Sigmoid colon (tissue), 7 donors: Measurements from ENCODE around the gene MACF1. TPM values are rescaled to one million over a fixed set of nuclear protein-coding genes. Genes with fewer than 3 reads are reported as not detected.
"Not testable (repeated sequence)": the region's sequence is repeated elsewhere in the genome, so short reads cannot be mapped to it uniquely, and the experiment has no call there.

Source experiments
- DNase-seq: peaks from one replicate; pipeline ENCODE4 v3.0.0-alpha.2; 2019
- H3K27ac ChIP-seq, 4 donors: fragments of 200-600 bp; sonication (generic); one replicate each; pipeline ENCODE4 v1.5.1; 2016 to 2019; ENCODE audit warnings: mild to moderate bottlenecking in 1 of 4
- H3K27me3 ChIP-seq, 3 donors: fragments of 200-600 bp; sonication (generic); one replicate each; pipeline ENCODE4 v1.5.1; 2019; ENCODE audit warnings: mild to moderate bottlenecking in 1 of 3
- H3K36me3 ChIP-seq, 4 donors: fragments of 200-600 bp; sonication (generic); one replicate each; pipeline ENCODE4 v1.5.1; 2016 to 2019
- H3K4me1 ChIP-seq, 4 donors: fragments of 200-600 bp; sonication (generic); one replicate each; pipeline ENCODE4 v1.5.1; 2017 to 2019
- H3K4me3 ChIP-seq, 4 donors: fragments of 200-600 bp; sonication (generic); one replicate each; pipeline ENCODE4 v1.5.1; 2017 to 2019; ENCODE audit warnings: mild to moderate bottlenecking in 2 of 4, moderate library complexity in 1 of 4
- H3K9me3 ChIP-seq, 4 donors: fragments of 200-600 bp in 3 of 4; sonication (generic) in 3 of 4; one replicate each; pipeline versions ENCODE4 v1.5.1 to v1.6.1; 2013 to 2019
- EP300 ChIP-seq, 4 donors: sonication (generic); formaldehyde crosslinking; IDR thresholded peaks; one replicate each; pipeline ENCODE4 v1.6.1; 2017; ENCODE audit warnings: antibody characterized with exemption in 4 of 4
- POLR2A ChIP-seq, 2 donors: fragments of 450-650 bp; IDR thresholded peaks; one replicate each; pipeline ENCODE4 v1.6.1; 2016; ENCODE audit warnings: antibody characterized with exemption in 2 of 2, mild to moderate bottlenecking in 2 of 2, moderate library complexity in 2 of 2
- POLR2AphosphoS5 ChIP-seq, 4 donors: sonication (generic); formaldehyde crosslinking; IDR thresholded peaks; one replicate each; pipeline ENCODE4 v1.6.1; 2017; ENCODE audit warnings: antibody characterized with exemption in 4 of 4
- WGBS, 2 donors: extraction: QIAGEN DNeasy Blood & Tissue Kit; methylation state at CpG; one replicate each; pipeline ENCODE4 v1.1.7; 2013; 5-methylcytosine and 5-hydroxymethylcytosine counted together
- intact Hi-C: fragments of 100-400 bp; cut with DNase I; formaldehyde crosslinking; loops from one replicate; pipeline ENCODE4 v1.15.1; 2023
- polyA plus RNA-seq, 3 donors: library from polyadenylated mRNA; stranded (reverse); fragments of 200-250 nt; gene quantifications; one replicate each; pipeline ENCODE4 v1.2.3, GENCODE V29; 2013
- total RNA-seq, 4 donors: library from RNA; depleted of rRNA; stranded (reverse); fragments of >200 nt; gene quantifications; one replicate each; pipeline ENCODE4 v1.1.0, GENCODE V29; 2016
- TF ChIP-seq, protein P1 (sequence below), 4 experiments: fragments of 450-650 bp in 3 of 4; fragments of 200-600 bp in 1 of 4; IDR thresholded peaks; one replicate each; pipeline ENCODE4 v1.5.1; 2016 to 2019; ENCODE audit warnings: antibody characterized with exemption in 4 of 4, mild to moderate bottlenecking in 3 of 4, moderate library complexity in 2 of 4
- donor health status: healthy with polysubstance abuse.
- donor health status: Bipolar disorder and iron deficiency.
- donor health status: healthy.

MACF1 gene
- total and polyA plus RNA-seq, 7 donors: 16.0 to 657 (median 292) TPM

DNA sequence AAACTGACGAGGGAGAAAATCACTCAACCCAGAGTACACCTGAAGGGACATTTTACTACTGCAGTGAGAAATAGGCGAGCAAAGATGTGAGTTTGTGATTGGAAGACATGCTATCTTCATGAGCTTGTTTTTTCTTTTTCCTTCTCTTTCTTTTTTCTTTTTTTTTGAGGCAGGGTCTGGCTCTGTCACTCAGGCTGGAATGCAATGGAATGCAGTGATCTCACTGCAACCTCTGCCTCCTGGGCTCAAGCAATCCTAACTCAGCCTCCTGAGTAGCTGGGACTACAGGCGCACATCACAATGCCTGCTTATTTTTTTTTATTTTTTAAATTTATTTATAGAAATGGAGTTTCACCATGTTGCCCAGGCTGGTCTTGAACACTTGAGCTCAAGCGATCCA is 312.3 kb downstream of the MACF1 start:
- H3K27me3 ChIP-seq, H3K4me1 ChIP-seq, intact Hi-C loops, H3K4me3 ChIP-seq, H3K36me3 ChIP-seq, DNase-seq, H3K9me3 ChIP-seq, H3K27ac ChIP-seq: not testable (repeated sequence)
- WGBS, 2 donors: 97% methylated on average over 4 of the region's 4 CpGs

DNA sequence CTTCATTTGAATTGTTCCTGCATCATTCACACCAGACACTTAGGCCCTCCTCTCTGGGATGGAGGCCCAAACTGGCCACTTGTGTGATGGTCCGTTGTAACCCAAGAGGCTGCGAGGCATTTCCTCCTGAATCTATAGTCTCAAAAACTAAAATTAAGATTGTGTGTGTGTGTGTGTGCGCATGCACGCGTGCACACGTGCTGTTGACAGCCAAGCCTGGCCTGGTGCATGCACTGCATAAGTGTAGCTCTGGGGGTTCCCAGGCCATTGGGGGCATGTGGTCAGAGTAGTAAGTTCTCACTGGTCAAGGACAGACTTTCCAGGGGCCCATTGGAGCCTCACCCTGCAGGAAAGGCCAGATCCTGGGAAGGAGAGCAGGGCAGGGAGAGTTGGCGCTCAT is 313.4 kb downstream of the MACF1 start:
- H3K9me3 ChIP-seq, DNase-seq, intact Hi-C loops, H3K4me1 ChIP-seq, H3K4me3 ChIP-seq, H3K27me3 ChIP-seq, H3K27ac ChIP-seq, H3K36me3 ChIP-seq: not testable (repeated sequence)
- 93 to 94% methylated on average over 6 of the region's 7 CpGs for WGBS, 2 donors

DNA sequence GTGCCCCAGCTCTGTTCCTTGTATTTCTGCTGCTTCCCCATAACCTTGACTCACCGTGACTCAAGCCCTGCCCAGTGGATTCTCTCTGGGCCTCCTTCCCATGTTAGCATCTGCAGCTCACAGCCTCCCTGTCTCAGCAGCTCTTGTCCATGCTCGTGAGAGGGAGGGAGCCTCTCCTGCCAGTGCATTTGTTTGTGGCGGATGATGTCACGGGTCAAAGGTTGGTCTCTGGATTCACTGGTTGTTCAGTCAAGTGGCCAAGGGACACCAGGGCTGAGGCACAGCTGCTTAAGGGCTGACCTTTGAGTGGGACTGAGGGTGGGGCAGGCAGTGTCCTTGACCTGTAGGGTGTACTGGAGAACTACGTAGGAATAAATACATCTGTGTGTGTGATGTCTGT is 314.9 kb downstream of the MACF1 start:
- WGBS, 2 donors: 8 to 42% methylated on average over 2 to 3 of the region's 5 CpGs
- intact Hi-C loops, DNase-seq: not testable (repeated sequence)

DNA sequence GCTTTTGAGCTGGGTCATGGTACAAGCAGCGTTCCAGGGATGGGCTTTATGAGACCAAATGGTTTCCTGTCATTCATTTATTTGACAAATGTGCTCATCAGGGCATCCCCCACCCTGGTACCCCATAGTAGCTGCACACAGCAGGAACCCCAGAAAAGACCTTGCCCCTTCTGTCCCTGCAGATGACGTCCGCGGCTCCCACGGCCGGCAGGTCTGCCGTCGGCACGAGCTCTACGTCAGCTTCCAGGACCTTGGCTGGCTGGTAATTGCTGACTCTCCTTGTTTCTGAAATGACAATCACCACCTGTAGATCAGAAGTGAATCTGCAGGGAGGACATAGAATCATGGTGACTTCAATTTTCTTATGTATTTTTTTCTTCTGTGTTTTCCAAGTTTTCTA is 317.7 kb downstream of the MACF1 start:
- H3K4me3 ChIP-seq, DNase-seq, H3K27me3 ChIP-seq, H3K4me1 ChIP-seq, H3K9me3 ChIP-seq, H3K27ac ChIP-seq, intact Hi-C loops: not testable (repeated sequence)
- WGBS, 2 donors: 80 to 88% methylated on average over 10 of the region's 10 CpGs
- H3K36me3 ChIP-seq: peaks cover 0 to 10% (median 3%) of the 10 kb centered on the region in 4 donors

More for the DNA sequence above, 314.9 kb downstream of the MACF1 start:
- H3K4me1 ChIP-seq, H3K27ac ChIP-seq, H3K27me3 ChIP-seq, H3K9me3 ChIP-seq, H3K4me3 ChIP-seq, H3K36me3 ChIP-seq: not testable (repeated sequence)

DNA sequence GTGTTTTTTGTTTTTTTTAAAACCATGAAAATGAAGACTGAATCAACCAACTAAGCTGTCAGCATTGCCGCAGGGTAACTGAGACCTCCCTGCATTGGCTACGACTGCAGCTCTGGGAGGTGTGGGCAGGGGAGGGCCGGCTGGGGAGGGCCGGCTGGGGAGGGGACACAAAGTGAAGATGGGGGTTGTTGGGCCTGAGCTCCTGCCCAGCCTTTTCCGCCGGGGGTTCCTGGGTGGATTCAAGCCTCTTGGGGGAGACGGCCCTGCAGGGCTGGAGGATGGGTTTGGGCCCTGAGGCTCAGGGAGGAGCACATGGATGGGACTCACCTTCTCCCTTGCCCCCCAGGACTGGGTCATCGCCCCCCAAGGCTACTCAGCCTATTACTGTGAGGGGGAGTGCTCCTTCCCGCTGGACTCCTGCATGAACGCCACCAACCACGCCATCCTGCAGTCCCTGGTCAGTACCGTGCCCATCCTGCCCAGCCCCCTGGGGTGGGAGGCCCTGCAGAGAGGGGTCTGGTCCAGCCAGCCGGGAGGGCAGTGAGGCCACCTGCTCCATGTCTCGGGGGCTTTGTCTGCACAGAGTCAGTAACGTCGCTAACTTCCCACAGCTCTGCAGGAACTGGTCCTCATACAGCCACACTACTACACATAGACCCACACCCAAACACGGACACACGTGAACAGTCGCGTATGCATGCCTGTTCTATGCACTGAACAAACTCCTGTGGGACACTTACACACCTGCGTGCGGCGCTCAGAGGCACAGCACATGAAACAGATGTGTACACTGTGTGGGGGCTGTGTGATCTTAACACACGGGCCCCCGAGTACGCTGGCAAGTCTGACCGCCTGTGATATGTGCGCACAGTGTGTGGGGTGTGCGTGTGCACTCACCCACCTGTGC is 318.4 kb downstream of the MACF1 start:
- no peak for TF ChIP-seq POLR2AphosphoS5 (IDR thresholded peaks at IDR 0.05)
- no peak for TF ChIP-seq EP300 (IDR thresholded peaks at IDR 0.05)
- H3K36me3 ChIP-seq: peaks cover 0 to 17% (median 4%) of the 10 kb centered on the region in 4 donors
- H3K4me3 ChIP-seq: no peak overlapping the region
- H3K27ac ChIP-seq: no peak overlapping the region
- H3K27me3 ChIP-seq: no peaks in the 10 kb centered on the region
- peaks cover 0 to 4% (median 0%) of the 10 kb centered on the region in 4 donors for H3K4me1 ChIP-seq
- DNase-seq: no peak
- WGBS, 2 donors: 89 to 93% methylated on average over 29 of the region's 29 CpGs
- intact Hi-C loops: no loop called here
- no peaks in the 10 kb centered on the region for H3K9me3 ChIP-seq

DNA sequence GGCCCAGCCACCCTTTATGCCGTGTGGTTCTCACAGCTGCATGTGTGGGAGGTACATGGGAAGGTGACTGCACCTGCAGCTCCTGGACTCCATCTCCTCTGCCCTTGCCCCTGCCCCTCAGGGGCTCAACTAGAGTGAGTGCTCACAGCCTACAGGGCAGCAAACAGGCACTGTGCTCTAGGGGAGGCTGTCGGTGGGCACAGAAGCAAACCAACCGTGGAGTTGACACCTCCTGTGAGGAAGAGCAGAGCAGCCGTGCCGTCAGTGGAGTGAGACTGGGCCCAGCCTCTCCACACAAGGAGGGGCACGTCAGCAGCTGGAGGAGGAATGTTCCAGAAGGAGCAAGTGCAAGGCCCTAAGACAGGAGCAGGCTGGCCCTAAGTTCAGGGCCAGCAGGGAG is 319.7 kb downstream of the MACF1 start:
- intact Hi-C loops: no loop called here
- no peaks in the 10 kb centered on the region for H3K27me3 ChIP-seq
- TF ChIP-seq EP300 (IDR thresholded peaks at IDR 0.05) (no peak), POLR2AphosphoS5 (IDR thresholded peaks at IDR 0.05) (peak in 1 of 4 donors; percentile 26)
- no peak overlapping the region for H3K27ac ChIP-seq
- H3K4me3 ChIP-seq: no peak overlapping the region
- WGBS, 2 donors: 70 to 89% methylated on average over 6 of the region's 6 CpGs
- peaks cover 0 to 4% (median 0%) of the 10 kb centered on the region in 4 donors for H3K4me1 ChIP-seq
- H3K9me3 ChIP-seq: no peaks in the 10 kb centered on the region
- H3K36me3 ChIP-seq: peaks cover 0 to 30% (median 6%) of the 10 kb centered on the region in 4 donors
- DNase-seq: no peak

DNA sequence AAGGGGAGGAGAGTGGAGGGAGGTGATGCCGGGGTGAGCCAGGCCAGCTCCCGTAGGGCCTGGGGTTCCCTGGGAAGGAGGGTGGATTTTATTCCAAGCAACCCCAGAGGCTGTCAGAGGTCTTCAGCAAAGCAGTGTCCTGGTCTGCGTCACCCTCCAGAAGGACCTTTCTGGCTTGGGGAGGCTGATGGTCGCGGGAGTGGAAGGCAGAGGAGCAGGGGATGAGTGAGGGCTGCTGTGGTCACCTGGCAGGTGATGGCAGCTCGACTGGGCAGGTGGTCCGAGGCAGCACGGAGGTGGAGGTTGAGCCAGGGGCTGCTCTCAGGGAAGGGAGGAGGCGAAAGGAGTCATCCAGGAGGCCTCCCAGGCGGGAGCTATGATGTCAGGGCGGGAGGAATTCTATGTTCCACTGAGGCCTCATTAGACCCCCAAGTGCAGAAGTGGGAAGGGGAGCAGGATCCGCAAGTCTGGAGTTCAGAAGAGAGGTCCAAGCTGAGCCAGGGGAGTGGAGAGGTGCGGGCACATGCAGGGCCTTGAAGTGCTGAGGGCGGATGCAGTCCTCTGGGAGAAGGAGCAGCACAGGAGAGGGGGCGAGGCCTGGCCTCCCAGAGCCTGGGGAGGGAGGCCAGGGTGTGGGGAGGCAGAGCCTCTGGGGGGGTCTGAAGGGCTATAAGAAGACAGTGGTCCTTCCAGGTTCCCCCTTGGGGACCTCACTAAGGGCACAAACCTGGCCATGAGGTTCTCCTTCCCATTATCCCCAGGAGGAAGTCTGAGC is 320.3 kb downstream of the MACF1 start:
- Histone ChIP-seq H3K4me3 (no peak overlapping the region), H3K27me3 (no peaks in the 10 kb centered on the region), H3K27ac (no peak overlapping the region), H3K36me3 (peaks cover 0 to 36% (median 6%) of the 10 kb centered on the region in 4 donors), H3K9me3 (no peaks in the 10 kb centered on the region), H3K4me1 (peaks cover 0 to 4% (median 0%) of the 10 kb centered on the region in 4 donors)
- no peak for TF ChIP-seq EP300 (IDR thresholded peaks at IDR 0.05)
- no peak for TF ChIP-seq POLR2AphosphoS5 (IDR thresholded peaks at IDR 0.05)
- intact Hi-C loops: no loop called here
- 93 to 94% methylated on average over 15 of the region's 15 CpGs for WGBS, 2 donors
- DNase-seq: no peak

DNA sequence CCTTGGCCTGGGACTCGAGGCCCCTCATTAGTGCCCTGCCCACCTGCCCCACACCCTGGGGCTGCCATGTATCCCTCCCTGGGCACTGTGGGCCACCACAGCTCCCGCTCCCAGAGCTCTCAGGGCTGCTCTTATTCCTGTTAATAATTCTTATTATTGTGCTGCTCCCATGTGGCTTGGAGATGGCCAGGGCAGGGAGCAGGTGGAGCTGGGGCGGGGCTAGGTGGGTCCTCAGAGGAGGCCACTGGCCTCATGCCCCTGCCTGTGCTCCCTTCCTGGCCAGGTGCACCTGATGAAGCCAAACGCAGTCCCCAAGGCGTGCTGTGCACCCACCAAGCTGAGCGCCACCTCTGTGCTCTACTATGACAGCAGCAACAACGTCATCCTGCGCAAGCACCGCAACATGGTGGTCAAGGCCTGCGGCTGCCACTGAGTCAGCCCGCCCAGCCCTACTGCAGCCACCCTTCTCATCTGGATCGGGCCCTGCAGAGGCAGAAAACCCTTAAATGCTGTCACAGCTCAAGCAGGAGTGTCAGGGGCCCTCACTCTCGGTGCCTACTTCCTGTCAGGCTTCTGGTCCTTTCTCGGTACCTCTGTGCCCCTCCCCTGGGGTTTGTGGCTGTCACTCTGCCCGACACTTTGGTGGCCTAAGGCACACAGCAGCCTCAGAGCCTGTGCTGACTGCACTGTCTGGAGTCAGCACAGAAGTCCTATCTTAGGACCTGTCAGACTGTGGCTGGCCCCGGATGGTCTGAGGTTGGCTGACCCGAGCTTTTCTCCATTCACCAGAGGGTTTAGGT is 321.1 kb downstream of the MACF1 start:
- peaks cover 0 to 44% (median 6%) of the 10 kb centered on the region in 4 donors for H3K36me3 ChIP-seq
- H3K27ac ChIP-seq: no peak overlapping the region

More for the DNA sequence above, 321.1 kb downstream of the MACF1 start:
- peaks cover 0 to 4% (median 0%) of the 10 kb centered on the region in 4 donors for H3K4me1 ChIP-seq
- no peaks in the 10 kb centered on the region for H3K9me3 ChIP-seq
- H3K27me3 ChIP-seq: no peaks in the 10 kb centered on the region
- WGBS, 2 donors: 74 to 88% methylated on average over 17 of the region's 17 CpGs
- no peak for DNase-seq
- TF ChIP-seq EP300 (IDR thresholded peaks at IDR 0.05) (no peak), POLR2A (IDR thresholded peaks at IDR 0.05) (no peak), POLR2AphosphoS5 (IDR thresholded peaks at IDR 0.05) (no peak)
- TF ChIP-seq, protein P1, sequence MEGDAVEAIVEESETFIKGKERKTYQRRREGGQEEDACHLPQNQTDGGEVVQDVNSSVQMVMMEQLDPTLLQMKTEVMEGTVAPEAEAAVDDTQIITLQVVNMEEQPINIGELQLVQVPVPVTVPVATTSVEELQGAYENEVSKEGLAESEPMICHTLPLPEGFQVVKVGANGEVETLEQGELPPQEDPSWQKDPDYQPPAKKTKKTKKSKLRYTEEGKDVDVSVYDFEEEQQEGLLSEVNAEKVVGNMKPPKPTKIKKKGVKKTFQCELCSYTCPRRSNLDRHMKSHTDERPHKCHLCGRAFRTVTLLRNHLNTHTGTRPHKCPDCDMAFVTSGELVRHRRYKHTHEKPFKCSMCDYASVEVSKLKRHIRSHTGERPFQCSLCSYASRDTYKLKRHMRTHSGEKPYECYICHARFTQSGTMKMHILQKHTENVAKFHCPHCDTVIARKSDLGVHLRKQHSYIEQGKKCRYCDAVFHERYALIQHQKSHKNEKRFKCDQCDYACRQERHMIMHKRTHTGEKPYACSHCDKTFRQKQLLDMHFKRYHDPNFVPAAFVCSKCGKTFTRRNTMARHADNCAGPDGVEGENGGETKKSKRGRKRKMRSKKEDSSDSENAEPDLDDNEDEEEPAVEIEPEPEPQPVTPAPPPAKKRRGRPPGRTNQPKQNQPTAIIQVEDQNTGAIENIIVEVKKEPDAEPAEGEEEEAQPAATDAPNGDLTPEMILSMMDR (IDR thresholded peaks at IDR 0.05): no peak
- intact Hi-C loops: no loop called here
- H3K4me3 ChIP-seq: no peak overlapping the region
